Posterior vena cava (tissue), 2 donors: Measurements from ENCODE around the gene OARD1. TPM values are rescaled to one million over a fixed set of nuclear protein-coding genes. Genes with fewer than 3 reads are reported as not detected.
"Not testable (repeated sequence)": the region's sequence is repeated elsewhere in the genome, so short reads cannot be mapped to it uniquely, and the experiment has no call there.

Experiments used
- DNase-seq: peaks from one replicate; pipeline ENCODE4 v3.0.0-alpha.2; 2020; ENCODE audit warnings: low spot score
- intact Hi-C, 2 donors: fragments of 100-400 bp; cut with DNase I; formaldehyde crosslinking; loops; one replicate each; pipeline versions ENCODE4 v1.14.1 to v1.14.2; 2022 to 2023
- long read RNA-seq, 2 donors: library from polyadenylated mRNA; unstranded; transcript quantifications; one replicate each; pipeline ENCODE4 v2.0.0, GENCODE V29; 2020 to 2021
- total RNA-seq, 2 donors: library from RNA; stranded (reverse); fragmentation: NEBNext Ultra II Directional; extraction: Animal tissue kit (Norgen Biotek cat#: 25700); gene quantifications; one replicate each; pipeline ENCODE4 v1.2.1, GENCODE V29; 2021
- donor health status: DM: yes; HTN: yes; CAD: no.
- donor health status: DM: yes; HTN: yes; CAD: no.

The OARD1 gene
- total RNA-seq: 10 to 100 TPM; 12.1 to 14.5 TPM
- long read RNA-seq, donor 1, partial matches to known transcripts: 0 of 5 reads
- long read RNA-seq, donor 1, other reads (novel, unspliced or antisense): 2 of 5 reads
- long read RNA-seq, donor 2, transcript OARD1-210 (6 exons, 3,330 nt): major isoform, 5 of 19 reads
- long read RNA-seq, donor 2, partial matches to known transcripts: 1 of 19 reads
- long read RNA-seq, donor 2, other reads (novel, unspliced or antisense): 5 of 19 reads

GRCh38 chr6:41071923-41072835 lies at the start of gene OARD1:
Gene OARD1 (minus strand): TSS chr6:41072356. CDS start chr6:41071634, 722 bp downstream.
- peak; percentile 100 for DNase-seq
- intact Hi-C loops: no loop called here

GRCh38 chr6:41120058-41120457 lies 47.9 kb upstream of the OARD1 start:
- intact Hi-C loops: no loop called here
- DNase-seq: no peak

GRCh38 chr6:41119508-41119907 lies 47.4 kb upstream of the OARD1 start:
- DNase-seq: no peak
- intact Hi-C loops: no loop called here

- intact Hi-C loops, DNase-seq: not testable (repeated sequence)
These were observed 42.9 kb upstream of the OARD1 start for GRCh38 chr6:41115027-41115426.

GRCh38 chr6:41111017-41111416 lies 38.9 kb upstream of the OARD1 start:
- DNase-seq: no peak
- intact Hi-C loops: no loop called here

- intact Hi-C loops: no loop called here
- DNase-seq: no peak
These were observed 31.7 kb upstream of the OARD1 start for GRCh38 chr6:41103847-41104246.

- DNase-seq: no peak
- intact Hi-C loops: no loop called here
These were observed 28.7 kb upstream of the OARD1 start for GRCh38 chr6:41100871-41101287.

- intact Hi-C loops: no loop called here
- DNase-seq: no peak
These were observed 26.2 kb upstream of the OARD1 start for GRCh38 chr6:41098366-41098765.

- intact Hi-C loops: no loop called here
- no peak for DNase-seq
These were observed 25.4 kb upstream of the OARD1 start for GRCh38 chr6:41097467-41098090.

GRCh38 chr6:41093729-41094128 lies 21.6 kb upstream of the OARD1 start:
- intact Hi-C loops: no loop called here
- no peak for DNase-seq

GRCh38 chr6:41092421-41093140 lies 20.4 kb upstream of the OARD1 start:
- no peak for DNase-seq
- intact Hi-C loops: no loop called here

- DNase-seq: no peak
- intact Hi-C loops: no loop called here
These were observed 18.9 kb upstream of the OARD1 start for GRCh38 chr6:41090841-41091761.

GRCh38 chr6:41088451-41088850 lies 16.3 kb upstream of the OARD1 start:
- no peak for DNase-seq
- intact Hi-C loops: no loop called here

GRCh38 chr6:41085182-41085581 lies 13.0 kb upstream of the OARD1 start:
- intact Hi-C loops: no loop called here
- DNase-seq: no peak

GRCh38 chr6:41083072-41083471 lies 10.9 kb upstream of the OARD1 start:
- intact Hi-C loops: no loop called here

GRCh38 chr6:41080621-41081020 lies 8.5 kb upstream of the OARD1 start:
- intact Hi-C loops: no loop called here
- no peak for DNase-seq

More at GRCh38 chr6:41083072-41083471, 10.9 kb upstream of the OARD1 start:
- DNase-seq: no peak

GRCh38 chr6:41079080-41079479 lies 6.9 kb upstream of the OARD1 start:
- DNase-seq: no peak
- intact Hi-C loops: no loop called here

- intact Hi-C loops: no loop called here
- DNase-seq: no peak
These were observed 5.9 kb upstream of the OARD1 start for GRCh38 chr6:41078101-41078500.

- intact Hi-C loops: no loop called here
- no peak for DNase-seq
These were observed 5.4 kb upstream of the OARD1 start for GRCh38 chr6:41077536-41077935.
